Endothelial cell (in vitro differentiated cells): ENCODE results near the gene CPA2. TPM values are rescaled to one million over a fixed set of nuclear protein-coding genes. Genes with fewer than 3 reads are reported as not detected.
"Not testable (repeated sequence)": the region's sequence is repeated elsewhere in the genome, so short reads cannot be mapped to it uniquely, and the experiment has no call there.

ENCODE experiments used
- DNase-seq: peaks from one replicate; pipeline ENCODE4 v3.0.0; 2021; ENCODE audit warnings: low spot score
- H3K27ac Mint-ChIP-seq: one replicate; pipeline ENCODE4 v1.8.0; 2021; ENCODE audit warnings: mixed read lengths, inconsistent platforms; ENCODE audit not compliant: unreplicated experiment
- H3K27me3 Mint-ChIP-seq: one replicate; pipeline ENCODE4 v1.8.0; 2021; ENCODE audit warnings: mild to moderate bottlenecking, moderate library complexity, mixed read lengths, inconsistent platforms; ENCODE audit not compliant: unreplicated experiment
- H3K36me3 Mint-ChIP-seq: one replicate; pipeline ENCODE4 v1.8.0; 2021; ENCODE audit warnings: mild to moderate bottlenecking, low read depth, mixed read lengths, inconsistent platforms; ENCODE audit not compliant: unreplicated experiment
- H3K4me1 Mint-ChIP-seq: one replicate; pipeline ENCODE4 v1.8.0; 2021; ENCODE audit warnings: mild to moderate bottlenecking, mixed read lengths, inconsistent platforms; ENCODE audit not compliant: unreplicated experiment
- H3K4me3 Mint-ChIP-seq: one replicate; pipeline ENCODE4 v1.8.0; 2021; ENCODE audit warnings: mild to moderate bottlenecking, mixed read lengths, inconsistent platforms; ENCODE audit not compliant: unreplicated experiment
- H3K9me3 Mint-ChIP-seq: one replicate; pipeline ENCODE4 v1.8.0; 2021; ENCODE audit warnings: mixed read lengths, inconsistent platforms; ENCODE audit not compliant: unreplicated experiment
- CTCF ChIP-seq: fragments of 200-600 bp; sonication (generic); IDR thresholded peaks from one replicate; pipeline ENCODE4 v1.5.0; 2021; ENCODE audit warnings: antibody characterized with exemption; ENCODE audit not compliant: unreplicated experiment
- total RNA-seq: library from RNA; stranded (reverse); fragmentation: NEBNext Ultra II Directional; extraction: Animal tissue kit (Norgen Biotek cat#: 25700); gene quantifications from one replicate; pipeline ENCODE4 v1.2.1, GENCODE V29; 2021; ENCODE audit not compliant: unreplicated experiment

CPA2 gene
- total RNA-seq, 1 donor from 2014 or later: not detected

GRCh38 chr7:130223646-130224045 lies 43.0 kb upstream of the CPA2 start:
- no peak overlapping the region for H3K27ac Mint-ChIP-seq
- no peaks in the 10 kb centered on the region for H3K36me3 Mint-ChIP-seq
- no peaks in the 10 kb centered on the region for H3K9me3 Mint-ChIP-seq
- TF ChIP-seq CTCF: no peak
- no peak for DNase-seq
- H3K4me3 Mint-ChIP-seq: no peak overlapping the region
- no peaks in the 10 kb centered on the region for H3K4me1 Mint-ChIP-seq
- no peaks in the 10 kb centered on the region for H3K27me3 Mint-ChIP-seq

- Mint-ChIP-seq H3K36me3 (no peaks in the 10 kb centered on the region), H3K27me3 (no peaks in the 10 kb centered on the region), H3K4me3 (no peak overlapping the region), H3K9me3 (no peaks in the 10 kb centered on the region), H3K4me1 (no peaks in the 10 kb centered on the region), H3K27ac (no peak overlapping the region)
- no peak for DNase-seq
- TF ChIP-seq CTCF: no peak
Observed at GRCh38 chr7:130224210-130224609, 42.5 kb upstream of the CPA2 start.

GRCh38 chr7:130224923-130225322 lies 41.7 kb upstream of the CPA2 start:
- H3K36me3 Mint-ChIP-seq, H3K27me3 Mint-ChIP-seq, H3K27ac Mint-ChIP-seq, DNase-seq, H3K9me3 Mint-ChIP-seq, H3K4me3 Mint-ChIP-seq, H3K4me1 Mint-ChIP-seq: not testable (repeated sequence)

- no peak for DNase-seq
- Mint-ChIP-seq H3K4me3 (no peak overlapping the region), H3K27me3 (peaks cover 3% of the 10 kb centered on the region), H3K4me1 (peaks cover 7% of the 10 kb centered on the region), H3K9me3 (peaks cover 4% of the 10 kb centered on the region), H3K27ac (no peak overlapping the region), H3K36me3 (peaks cover 7% of the 10 kb centered on the region)
- TF ChIP-seq CTCF: no peak
Observed at GRCh38 chr7:130226333-130226732, 40.3 kb upstream of the CPA2 start.

GRCh38 chr7:130227883-130228575 lies 38.6 kb upstream of the CPA2 start:
- Mint-ChIP-seq H3K9me3 (peaks cover 4% of the 10 kb centered on the region), H3K27ac (no peak overlapping the region), H3K4me1 (peaks cover 7% of the 10 kb centered on the region), H3K36me3 (peaks cover 13% of the 10 kb centered on the region), H3K27me3 (peaks cover 3% of the 10 kb centered on the region), H3K4me3 (no peak overlapping the region)
- no peak for DNase-seq
- TF ChIP-seq CTCF: no peak
